H1 (cell line): ENCODE results near the gene ITGA4. TPM values are rescaled to one million over a fixed set of nuclear protein-coding genes. Genes with fewer than 3 reads are reported as not detected.

Source experiments
- NANOG ChIP-seq: IDR thresholded peaks from 2 replicates; pipeline ENCODE4 v1.6.1; 2011; ENCODE audit warnings: low read length, low read depth, mild to moderate bottlenecking, inconsistent platforms; ENCODE audit not compliant: insufficient read depth, poor library complexity, severe bottlenecking
- ZNF274 ChIP-seq: IDR thresholded peaks from 2 replicates; pipeline ENCODE4 v1.7.0; 2012; ENCODE audit warnings: low read length, borderline replicate concordance; ENCODE audit errors: extremely low read depth
- polyA plus RNA-seq, 7 experiments: library from polyadenylated mRNA; depleted of rRNA in 3 of 7; stranded (reverse) in 5 of 7; unstranded in 2 of 7; fragments of >200 nt in 5 of 7; fragments of 200-250 nt in 2 of 7; gene quantifications; 1 replicate in 5 of 7; 2 replicates in 1 of 7; 4 replicates in 1 of 7; pipeline versions ENCODE4 v1.2.1 to v1.2.3, GENCODE V29; 2011 to 2013; ENCODE audit warnings: missing spikeins in 2 of 7, mixed read lengths in 2 of 7
- total RNA-seq: library from RNA; stranded (reverse); fragmentation: NEBNext Ultra II Directional; extraction: Animal tissue kit (Norgen Biotek cat#: 25700); gene quantifications from 2 replicates; pipeline ENCODE4 v1.2.1, GENCODE V29; 2021
- TF ChIP-seq, protein P1 (sequence below): IDR thresholded peaks from 2 replicates; pipeline ENCODE4 v1.6.1; 2012; ENCODE audit warnings: low read length, inconsistent platforms
- TF ChIP-seq, protein P2 (sequence below): IDR thresholded peaks from 2 replicates; pipeline ENCODE4 v1.6.1; 2012; ENCODE audit warnings: inconsistent platforms

The ITGA4 gene
- total and polyA plus RNA-seq, 2 of the 8 experiments (the other 6 are each of a cell fraction or from before 2014, with no cell fraction given) = 0.60 to 2.1 TPM

DNA sequence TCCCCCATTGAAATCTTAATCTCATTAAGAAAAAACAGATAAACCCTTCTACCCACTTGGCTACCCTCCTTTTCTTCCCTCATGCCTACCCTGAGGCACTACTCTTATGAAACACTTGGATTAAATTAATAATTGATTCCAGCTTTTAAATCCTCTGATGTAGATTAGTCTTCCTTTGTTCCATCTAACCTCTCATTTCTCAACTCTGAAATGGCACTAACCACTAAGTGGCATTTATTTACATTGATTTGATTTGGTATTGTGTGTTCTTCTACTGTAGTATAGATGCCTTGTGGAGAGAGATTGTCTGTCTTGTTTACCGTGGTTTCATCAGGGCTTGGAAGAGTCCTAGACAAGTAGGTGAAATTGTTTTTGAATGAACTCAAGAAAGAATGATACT lies 26.7 kb downstream of the ITGA4 start (continued):
- TF ChIP-seq, protein P1, sequence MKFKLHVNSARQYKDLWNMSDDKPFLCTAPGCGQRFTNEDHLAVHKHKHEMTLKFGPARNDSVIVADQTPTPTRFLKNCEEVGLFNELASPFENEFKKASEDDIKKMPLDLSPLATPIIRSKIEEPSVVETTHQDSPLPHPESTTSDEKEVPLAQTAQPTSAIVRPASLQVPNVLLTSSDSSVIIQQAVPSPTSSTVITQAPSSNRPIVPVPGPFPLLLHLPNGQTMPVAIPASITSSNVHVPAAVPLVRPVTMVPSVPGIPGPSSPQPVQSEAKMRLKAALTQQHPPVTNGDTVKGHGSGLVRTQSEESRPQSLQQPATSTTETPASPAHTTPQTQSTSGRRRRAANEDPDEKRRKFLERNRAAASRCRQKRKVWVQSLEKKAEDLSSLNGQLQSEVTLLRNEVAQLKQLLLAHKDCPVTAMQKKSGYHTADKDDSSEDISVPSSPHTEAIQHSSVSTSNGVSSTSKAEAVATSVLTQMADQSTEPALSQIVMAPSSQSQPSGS = no peak
- TF ChIP-seq, protein P2, sequence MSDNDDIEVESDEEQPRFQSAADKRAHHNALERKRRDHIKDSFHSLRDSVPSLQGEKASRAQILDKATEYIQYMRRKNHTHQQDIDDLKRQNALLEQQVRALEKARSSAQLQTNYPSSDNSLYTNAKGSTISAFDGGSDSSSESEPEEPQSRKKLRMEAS = no peak
- TF ChIP-seq ZNF274 (no peak), NANOG (no peak)
